SK-N-DZ (cell line): ENCODE data around the gene GNA15.

ENCODE experiments used
- DNase-seq: peaks from one replicate; pipeline ENCODE4 v3.0.0-alpha.2; 2015; ENCODE audit warnings: low spot score

GNA15 gene

DNA sequence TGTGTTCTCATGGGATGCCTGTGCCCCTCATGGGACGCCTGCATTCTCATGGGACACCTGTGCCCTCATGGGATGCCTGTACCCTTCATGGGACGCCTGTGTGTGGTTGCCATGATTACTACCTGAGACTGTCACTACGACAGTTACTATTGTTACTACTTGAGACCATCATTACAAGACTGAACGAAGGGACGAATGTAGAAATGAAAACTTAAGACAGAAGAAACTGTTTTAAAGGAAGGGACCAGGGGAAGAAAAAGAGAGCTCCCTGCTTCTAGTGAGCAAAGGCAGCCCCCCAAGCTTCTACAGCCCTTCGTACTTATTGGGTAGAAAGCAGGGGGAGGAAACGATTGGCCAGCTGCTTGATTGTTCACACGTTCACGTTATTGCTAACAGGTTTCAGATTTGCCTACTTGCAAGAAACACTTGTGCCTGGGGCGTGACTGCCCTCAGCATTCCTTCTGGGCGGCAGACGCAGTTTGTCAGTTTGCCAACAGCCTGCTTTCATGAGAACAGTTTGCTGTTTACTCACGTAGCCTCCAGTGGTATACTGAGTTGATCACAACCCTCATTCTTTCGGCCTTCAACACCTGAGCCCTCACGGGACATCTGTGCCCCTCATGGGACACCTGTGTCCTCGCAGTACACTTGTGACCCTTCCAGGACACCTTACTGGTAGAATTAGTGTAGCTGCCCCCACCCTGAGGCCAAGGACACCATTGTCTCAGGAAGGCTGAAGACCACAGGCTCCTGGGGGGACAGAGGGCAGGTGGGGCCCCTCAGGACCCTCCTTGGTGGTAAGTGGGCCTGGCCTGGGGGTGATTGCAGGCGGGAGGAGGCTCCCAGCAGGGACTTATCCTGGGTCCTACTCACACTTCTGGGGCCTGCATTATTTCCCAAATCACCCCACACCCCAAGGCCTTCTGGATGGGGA is 40.2 kb downstream of the GNA15 start:
- DNase-seq, result no peak

DNA sequence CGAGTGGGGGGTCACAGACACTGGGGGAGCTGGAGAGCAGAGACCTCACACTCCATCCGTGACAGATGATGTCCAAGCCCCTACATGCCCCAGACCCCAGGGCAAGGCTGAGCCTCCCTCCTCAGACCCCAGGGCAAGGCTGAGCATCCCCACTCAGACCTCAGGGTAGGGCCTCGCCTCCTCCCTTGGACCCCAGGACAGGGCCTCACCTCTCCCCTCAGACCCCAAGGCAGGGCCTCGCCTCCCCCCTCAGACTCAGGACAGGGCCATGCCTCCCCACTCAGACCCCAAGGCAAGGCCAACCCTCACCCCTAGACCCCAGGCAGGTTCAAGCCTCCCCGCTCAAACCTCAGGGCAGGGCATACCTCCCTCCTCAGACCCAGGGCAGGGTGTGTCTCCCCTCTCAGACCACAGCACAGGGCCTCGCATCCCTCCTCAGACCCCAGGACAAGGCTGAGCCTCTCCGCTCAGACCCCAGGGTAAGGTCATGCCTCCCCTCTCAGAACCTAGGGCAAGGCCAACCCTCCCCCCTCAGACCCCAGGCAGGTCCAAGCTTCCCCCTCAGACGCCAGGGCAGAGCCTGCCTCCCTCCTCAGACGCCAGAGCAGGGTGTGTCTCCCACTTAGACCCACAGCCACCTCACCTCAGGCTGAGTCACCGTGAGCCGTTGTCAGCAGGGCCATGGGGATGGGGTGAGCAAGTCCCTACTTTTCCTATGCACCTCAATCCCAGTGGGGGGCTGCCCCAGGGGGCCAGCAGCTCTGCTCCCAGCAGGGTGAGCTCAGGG is 41.1 kb downstream of the GNA15 start:
- no peak for DNase-seq

DNA sequence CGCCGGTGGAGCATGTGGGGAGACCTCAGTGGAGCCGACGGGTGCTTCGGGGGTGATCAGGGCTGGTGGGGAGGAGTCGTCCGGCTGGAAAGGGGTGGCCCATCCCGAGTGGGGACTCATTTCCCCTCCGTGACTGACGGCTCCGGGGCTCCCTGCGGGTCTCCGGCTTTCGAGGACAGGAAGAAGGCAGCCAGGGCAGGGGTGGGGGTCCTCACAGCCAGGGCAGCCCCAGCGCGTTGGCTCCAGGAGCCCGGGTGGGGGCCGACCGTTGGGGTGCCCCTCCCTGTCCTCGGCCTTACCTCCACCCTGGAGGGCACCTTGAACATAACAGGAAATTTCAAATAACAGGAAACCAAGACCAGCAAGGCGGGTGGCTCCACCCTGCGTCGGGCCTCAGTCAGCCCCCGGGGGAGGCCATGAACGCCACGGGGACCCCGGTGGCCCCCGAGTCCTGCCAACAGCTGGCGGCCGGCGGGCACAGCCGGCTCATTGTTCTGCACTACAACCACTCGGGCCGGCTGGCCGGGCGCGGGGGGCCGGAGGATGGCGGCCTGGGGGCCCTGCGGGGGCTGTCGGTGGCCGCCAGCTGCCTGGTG is 42.6 kb downstream of the GNA15 start, which contains the start of gene S1PR4:
Gene S1PR4 (plus strand): TSS at position 393 of the 596 bp plus-strand sequence. CDS start 24 bp downstream, at position 417.
- no peak for DNase-seq

DNA sequence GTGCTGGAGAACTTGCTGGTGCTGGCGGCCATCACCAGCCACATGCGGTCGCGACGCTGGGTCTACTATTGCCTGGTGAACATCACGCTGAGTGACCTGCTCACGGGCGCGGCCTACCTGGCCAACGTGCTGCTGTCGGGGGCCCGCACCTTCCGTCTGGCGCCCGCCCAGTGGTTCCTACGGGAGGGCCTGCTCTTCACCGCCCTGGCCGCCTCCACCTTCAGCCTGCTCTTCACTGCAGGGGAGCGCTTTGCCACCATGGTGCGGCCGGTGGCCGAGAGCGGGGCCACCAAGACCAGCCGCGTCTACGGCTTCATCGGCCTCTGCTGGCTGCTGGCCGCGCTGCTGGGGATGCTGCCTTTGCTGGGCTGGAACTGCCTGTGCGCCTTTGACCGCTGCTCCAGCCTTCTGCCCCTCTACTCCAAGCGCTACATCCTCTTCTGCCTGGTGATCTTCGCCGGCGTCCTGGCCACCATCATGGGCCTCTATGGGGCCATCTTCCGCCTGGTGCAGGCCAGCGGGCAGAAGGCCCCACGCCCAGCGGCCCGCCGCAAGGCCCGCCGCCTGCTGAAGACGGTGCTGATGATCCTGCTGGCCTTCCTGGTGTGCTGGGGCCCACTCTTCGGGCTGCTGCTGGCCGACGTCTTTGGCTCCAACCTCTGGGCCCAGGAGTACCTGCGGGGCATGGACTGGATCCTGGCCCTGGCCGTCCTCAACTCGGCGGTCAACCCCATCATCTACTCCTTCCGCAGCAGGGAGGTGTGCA is 43.3 kb downstream of the GNA15 start:
- no peak for DNase-seq

DNA sequence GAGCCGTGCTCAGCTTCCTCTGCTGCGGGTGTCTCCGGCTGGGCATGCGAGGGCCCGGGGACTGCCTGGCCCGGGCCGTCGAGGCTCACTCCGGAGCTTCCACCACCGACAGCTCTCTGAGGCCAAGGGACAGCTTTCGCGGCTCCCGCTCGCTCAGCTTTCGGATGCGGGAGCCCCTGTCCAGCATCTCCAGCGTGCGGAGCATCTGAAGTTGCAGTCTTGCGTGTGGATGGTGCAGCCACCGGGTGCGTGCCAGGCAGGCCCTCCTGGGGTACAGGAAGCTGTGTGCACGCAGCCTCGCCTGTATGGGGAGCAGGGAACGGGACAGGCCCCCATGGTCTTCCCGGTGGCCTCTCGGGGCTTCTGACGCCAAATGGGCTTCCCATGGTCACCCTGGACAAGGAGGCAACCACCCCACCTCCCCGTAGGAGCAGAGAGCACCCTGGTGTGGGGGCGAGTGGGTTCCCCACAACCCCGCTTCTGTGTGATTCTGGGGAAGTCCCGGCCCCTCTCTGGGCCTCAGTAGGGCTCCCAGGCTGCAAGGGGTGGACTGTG is 44.0 kb downstream of the GNA15 start:
- DNase-seq, result no peak

DNA sequence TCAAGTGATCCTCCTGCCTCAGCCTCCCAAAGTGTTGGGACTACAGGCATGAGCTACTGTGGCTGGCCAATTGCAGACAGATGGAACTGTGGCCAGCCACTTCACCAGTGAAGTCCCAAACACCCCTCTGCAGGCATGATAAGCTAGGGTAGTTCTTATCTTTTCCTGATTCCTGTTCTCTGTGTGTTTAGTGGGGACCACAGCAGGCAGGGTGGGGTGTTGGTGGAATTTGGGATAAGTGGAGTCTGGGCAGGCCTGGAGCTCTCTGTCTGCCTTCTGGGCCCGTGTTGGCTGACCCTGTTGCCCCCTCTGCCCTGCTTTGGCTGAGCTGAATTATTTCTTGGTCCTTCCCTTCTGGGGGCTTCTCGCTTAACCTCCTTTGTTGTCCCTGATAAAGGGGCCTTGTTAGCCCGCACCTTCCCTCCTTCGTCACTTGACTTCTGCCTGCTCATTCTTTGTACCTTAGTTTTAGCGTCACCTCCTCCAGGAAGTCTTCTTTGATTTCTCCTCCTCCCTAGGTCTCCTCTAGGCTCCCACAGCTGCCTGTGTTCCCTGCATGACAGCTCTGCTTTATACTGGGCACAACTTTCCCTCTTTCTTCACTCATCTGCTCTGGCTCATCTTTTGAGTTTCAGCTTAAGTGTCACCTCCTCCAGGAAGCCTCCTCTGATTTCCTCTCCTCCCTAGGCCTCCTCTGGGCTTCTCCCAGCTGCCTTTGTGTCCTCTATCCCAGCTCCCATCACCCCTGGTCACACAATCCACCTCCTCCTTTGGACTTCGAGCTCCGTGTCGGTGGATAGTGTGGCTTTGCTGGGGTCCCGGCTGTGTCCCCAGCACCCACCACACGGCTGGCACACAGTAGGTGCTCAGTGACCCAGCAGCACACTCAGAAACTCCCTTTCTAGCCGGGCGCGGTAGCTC is 48.1 kb downstream of the GNA15 start:
- no peak for DNase-seq

DNA sequence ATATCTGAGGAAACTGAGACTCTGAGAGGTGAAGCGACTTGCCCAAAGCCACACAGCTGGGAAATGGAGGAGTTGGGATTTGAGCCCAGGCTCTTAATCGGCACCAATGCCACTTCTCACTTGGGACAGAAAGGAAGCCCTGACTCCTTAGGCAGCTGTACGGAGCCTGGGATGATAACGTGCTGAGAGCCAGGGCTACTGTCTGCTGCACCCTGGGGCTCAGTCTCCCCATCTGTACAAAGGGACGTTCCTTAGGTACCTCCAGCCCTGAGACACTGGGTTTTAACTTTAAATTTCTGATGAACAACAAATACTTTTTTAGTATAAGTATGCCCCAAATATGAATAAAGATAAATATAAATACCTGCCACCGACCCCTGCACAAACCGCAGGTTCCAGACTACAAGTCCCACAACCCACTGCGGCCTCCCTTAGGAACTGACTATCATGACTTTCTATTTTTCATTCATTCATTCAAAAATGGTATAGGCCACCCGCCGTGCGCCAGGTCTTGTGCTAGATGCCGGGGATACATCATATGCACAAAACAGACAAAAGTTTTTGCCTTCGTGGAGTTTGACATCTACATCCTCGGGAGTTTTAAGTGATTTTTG is 49.1 kb downstream of the GNA15 start:
- DNase-seq, result no peak

DNA sequence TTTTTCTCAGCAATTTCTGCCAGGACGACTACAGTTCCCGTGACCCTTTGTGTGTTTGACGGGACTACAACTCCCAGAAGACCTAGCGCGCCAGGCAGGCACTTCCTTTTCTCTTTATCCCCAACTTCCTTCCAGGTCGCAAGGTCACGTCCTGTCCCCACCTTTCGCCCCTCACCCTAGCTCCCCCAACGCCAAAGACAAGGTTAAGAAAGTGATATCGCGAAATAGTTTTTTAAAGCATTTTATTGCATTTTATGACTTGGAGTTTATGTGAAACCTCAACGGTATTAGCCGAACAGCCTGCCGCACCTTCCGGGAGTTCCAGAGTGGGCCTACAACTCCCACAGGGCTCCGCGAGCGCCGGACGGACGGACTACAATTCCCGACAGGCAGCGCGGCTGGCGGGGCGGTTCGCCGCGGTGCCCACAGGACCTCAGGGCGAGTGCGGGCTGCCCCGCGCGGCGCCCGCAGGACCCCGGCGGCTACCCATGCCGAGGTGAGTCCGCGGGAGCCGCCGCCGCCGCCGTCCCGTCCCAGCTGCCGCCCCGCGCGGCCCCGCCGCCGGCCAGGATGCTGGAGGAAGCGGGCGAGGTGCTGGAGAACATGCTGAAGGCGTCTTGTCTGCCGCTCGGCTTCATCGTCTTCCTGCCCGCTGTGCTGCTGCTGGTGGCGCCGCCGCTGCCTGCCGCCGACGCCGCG is 49.8 kb downstream of the GNA15 start, which contains the start of gene NCLN:
Gene NCLN (plus strand): TSS at position 470 of the 699 bp plus-strand sequence. CDS start 101 bp downstream, at position 571.
- peak; percentile 94 for DNase-seq

DNA sequence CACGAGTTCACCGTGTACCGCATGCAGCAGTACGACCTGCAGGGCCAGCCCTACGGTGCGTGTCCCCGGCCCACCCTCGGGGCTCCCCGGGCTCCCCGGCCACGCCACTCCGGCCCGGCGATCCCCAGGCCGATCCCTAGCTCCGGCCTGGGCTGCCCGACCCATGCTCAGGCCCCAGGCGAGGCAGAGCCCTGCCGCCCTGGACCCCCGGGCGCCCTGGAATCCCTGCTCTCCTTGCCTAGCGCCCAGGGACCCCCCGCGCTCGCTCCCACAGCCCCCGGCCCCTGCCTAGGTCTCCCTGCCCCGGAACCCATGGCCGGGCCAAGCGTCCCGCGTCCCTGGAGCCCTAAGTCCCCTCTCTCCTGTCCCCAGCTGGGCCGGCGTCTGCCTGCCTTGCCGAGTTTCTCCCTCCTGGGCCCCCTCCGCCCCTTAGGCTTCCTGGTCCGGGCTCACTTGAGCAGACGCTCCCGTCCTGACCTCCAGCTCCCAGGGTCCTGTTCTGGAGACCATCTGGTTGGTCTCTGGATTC is 50.4 kb downstream of the GNA15 start:
- no peak for DNase-seq

DNA sequence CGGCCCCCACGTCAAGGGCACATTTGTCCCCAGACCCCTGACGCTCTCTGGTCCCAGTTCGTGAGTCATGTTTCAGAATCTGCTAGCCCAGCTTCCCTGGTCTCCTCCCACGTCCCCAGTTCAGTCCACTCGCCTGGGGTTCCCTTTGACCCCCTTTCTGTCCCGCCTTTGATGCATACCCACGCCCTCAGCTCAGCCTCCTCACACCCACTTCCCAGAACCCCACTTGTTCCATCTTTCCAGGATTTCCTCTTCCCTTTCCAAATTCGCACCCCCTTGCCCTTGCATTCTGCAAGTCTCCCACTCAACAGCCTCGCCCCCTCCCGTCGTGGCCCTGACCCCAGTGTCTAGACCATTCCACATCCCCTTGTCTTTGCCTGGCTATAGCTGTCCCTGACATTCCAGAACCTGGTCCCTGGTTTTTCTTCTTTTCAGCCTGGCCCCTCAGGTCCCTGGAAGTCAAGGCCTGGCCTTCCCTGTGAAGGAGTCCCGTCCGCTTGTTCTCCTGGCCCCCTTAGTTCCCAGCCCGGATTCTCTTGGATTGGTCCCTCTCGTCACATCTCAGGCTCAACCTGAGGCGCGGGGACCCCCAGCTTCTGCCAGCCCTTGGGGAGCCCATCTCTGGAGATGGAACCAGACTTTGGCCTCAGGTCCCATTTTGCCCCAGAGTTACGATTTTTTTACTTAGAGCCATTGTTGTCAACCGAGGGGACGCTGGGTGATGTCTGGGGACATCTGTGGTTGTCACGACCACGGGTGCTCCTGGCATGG is 51.2 kb downstream of the GNA15 start:
- no peak for DNase-seq

DNA sequence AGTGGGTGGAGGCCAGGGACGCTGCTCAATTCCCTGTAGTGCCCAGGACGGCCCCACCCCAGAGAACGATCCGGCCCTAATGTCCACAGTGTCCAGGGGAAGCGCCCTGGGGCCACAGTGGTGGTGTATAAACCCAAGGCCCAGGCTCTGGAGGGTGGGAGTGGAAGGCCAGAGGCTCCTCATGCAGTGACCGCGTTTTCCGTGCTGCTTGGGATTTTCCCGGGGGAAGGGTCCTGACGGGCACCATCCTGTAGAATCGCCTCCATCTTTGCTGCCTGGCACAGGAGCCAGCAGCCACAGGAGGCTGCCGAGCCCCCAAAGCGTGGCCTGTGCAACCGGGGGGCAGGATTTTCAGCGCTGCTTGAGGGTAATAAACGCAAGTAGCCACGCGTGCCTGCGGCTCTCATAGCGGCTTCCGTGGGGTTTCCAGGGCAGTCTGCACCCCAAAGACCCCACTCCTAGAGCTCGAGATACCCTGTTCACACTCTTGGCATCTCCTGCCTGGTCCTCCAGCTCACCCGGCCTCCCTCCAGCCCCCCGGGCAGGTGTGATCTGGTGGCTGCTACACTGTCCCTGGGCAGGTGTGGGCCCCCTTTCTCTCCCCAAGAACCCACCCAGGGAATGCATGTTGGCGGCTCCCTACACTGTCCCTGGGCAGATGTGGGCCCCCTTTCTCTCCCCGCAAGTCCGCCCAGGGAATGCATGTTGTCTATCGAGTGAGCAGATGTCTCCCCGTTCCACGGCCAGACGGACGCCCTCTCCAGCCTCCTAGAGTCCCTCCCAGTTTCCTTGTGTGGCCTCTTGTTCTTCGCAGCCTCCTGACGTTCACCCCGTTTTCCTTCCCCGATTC is 52.1 kb downstream of the GNA15 start:
- DNase-seq, result no peak

DNA sequence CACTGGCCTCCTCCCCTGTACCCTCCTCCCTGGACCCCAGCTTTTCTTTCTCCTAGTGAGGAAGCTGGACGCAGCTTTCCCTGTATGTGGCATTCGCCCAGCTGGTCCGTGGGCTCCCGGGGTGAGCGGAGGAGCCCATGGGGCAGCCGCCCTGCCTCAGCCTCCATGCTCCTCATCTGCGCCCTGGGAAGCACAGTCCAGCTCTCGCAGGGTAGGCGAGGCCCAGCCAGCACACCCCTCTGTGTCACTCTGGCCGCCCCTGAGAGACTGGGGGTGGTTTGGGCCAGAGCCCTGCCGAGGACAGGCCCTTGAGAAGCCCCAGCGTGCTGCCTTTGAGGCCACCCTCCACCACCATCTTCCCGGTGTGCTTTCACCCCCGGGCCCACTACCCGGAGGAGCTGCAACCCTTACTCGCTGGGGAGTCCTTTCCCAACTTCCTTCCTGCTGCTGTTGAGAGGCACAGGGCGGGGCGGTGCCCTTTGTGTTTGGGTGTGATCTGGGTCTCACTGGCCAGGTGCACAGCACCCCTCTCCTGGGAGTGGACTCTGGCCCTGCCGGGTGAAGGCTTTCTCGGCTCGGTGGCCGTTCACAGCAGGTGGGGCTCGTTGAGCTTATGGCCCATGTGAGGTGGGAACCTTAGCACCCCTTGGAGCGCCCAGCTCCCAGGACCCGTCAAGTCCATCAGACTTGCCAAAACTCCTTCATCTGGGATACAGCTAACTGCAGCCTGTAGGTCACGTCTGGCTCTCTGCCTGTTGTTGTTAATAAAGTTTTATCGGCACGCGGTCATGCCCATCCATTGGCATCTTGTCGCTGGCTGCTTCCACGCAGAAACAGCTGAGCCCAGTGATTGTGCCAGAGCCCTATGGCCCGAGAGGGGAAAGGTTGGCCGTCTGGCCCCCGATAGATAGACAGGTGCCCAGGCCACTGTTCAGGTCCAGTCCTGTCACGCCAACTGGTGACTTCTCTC is 53.1 kb downstream of the GNA15 start:
- no peak for DNase-seq

DNA sequence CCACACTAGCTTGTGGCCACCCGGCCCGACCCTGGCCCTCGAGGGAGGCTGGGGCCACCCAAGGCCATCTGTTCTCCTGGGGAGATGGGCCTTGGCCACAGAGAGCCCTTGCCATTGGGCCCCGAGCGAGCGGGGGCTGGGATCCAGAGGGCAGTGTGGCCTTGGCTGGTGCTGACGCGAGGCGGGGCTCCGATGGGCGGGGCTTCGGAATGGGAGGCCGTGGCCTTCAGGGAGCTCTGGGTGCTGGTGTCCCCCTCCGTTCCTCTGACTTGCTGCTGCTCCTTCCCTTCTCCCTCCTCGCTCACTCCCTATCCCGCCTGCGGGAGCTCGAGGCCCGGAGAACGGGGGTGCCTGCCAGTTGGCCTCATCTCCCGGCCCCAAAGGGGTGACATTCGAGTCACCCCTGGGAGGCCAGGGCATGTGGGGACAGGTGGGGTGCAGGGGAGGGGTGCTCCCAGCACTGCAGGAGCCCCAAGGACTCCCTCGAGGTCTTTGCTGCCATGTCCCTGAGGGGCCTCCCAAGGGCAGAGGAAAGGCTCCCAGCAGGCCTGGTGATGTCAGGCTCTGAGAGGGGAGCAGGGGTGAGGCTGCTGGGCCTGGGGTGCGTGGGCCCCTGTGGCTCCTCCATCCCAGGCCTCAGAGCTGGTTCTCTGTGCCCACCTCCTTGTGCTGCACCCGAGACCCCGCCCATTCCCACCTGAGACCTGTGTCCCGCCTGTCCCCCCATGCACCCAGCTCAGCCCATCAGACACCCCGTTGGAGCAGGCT is 54.1 kb downstream of the GNA15 start:
- DNase-seq, result no peak

DNA sequence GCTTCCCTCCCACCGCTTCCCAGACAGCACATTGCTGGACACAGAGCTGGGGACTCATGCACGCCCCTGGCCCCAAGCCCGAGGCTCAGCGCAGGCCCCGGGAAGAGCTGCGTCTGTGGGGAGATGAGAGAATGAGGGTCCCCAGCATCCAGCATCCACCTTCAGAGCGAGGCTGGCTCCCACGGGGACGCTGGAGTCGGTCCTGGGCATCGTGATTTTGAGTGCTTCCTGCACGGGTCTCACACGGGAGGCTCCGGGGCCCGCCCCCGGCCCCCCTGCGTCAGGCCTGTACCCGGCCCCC is 54.6 kb downstream of the GNA15 start:
- no peak for DNase-seq
